Astrocyte (in vitro differentiated cells and primary cell): ENCODE measurements around the gene ABCA12. TPM values are rescaled to one million over a fixed set of nuclear protein-coding genes. Genes with fewer than 3 reads are reported as not detected.

Source experiments
- DNase-seq: peaks from one replicate; pipeline ENCODE4 v3.0.0-alpha.2; 2010; ENCODE audit warnings: low read depth
- FAIRE-seq: peaks from 2 replicates; lab custom pipeline; 2011; peaks lifted over from hg19 to GRCh38; lab: Jason Lieb, UNC
- H2AFZ ChIP-seq: 2 replicates; pipeline ENCODE4 v1.6.0; 2012; ENCODE audit warnings: low read depth, low read length, inconsistent platforms
- H3K27ac ChIP-seq: 2 replicates; pipeline ENCODE4 v1.5.1; 2011; ENCODE audit warnings: low read depth, low read length, inconsistent platforms
- H3K27me3 ChIP-seq: 2 replicates; pipeline ENCODE4 v1.6.0; 2011; ENCODE audit warnings: low read length, inconsistent platforms; ENCODE audit not compliant: insufficient read depth
- H3K36me3 ChIP-seq: 2 replicates; pipeline ENCODE4 v1.5.1; 2011; ENCODE audit warnings: low read length, inconsistent platforms; ENCODE audit not compliant: insufficient read depth
- H3K4me1 ChIP-seq: 2 replicates; pipeline ENCODE4 v1.5.1; 2011; ENCODE audit warnings: low read length, inconsistent platforms; ENCODE audit not compliant: insufficient read depth
- H3K4me2 ChIP-seq: 2 replicates; pipeline ENCODE4 v1.6.0; 2012; ENCODE audit warnings: low read length, inconsistent platforms
- H3K4me3 ChIP-seq: 2 replicates; pipeline ENCODE4 v1.5.1; 2011; ENCODE audit warnings: low read depth, mild to moderate bottlenecking, low read length, inconsistent platforms; ENCODE audit not compliant: insufficient read depth
- H3K79me2 ChIP-seq: 2 replicates; pipeline ENCODE4 v1.6.0; 2012; ENCODE audit warnings: mild to moderate bottlenecking, low read length, inconsistent platforms; ENCODE audit not compliant: insufficient read depth
- H3K9ac ChIP-seq: 2 replicates; pipeline ENCODE4 v1.6.0; 2012; ENCODE audit warnings: mild to moderate bottlenecking, low read length, inconsistent platforms
- H3K9me3 ChIP-seq: 2 replicates; pipeline ENCODE4 v1.5.1; 2012; ENCODE audit warnings: low read depth, mild to moderate bottlenecking, low read length, inconsistent platforms; ENCODE audit not compliant: insufficient read depth
- H4K20me1 ChIP-seq: 2 replicates; pipeline ENCODE4 v1.6.0; 2012; ENCODE audit warnings: low read length, inconsistent platforms; ENCODE audit not compliant: insufficient read depth
- H3K27ac Mint-ChIP-seq: one replicate; pipeline ENCODE4 v1.8.0; 2021; ENCODE audit warnings: mild to moderate bottlenecking, mixed read lengths; ENCODE audit not compliant: unreplicated experiment
- H3K27me3 Mint-ChIP-seq: one replicate; pipeline ENCODE4 v1.8.0; 2021; ENCODE audit warnings: low read depth, mixed read lengths; ENCODE audit not compliant: unreplicated experiment
- H3K36me3 Mint-ChIP-seq: one replicate; pipeline ENCODE4 v1.8.0; 2021; ENCODE audit warnings: low read depth, mixed read lengths; ENCODE audit not compliant: unreplicated experiment
- H3K4me1 Mint-ChIP-seq: one replicate; pipeline ENCODE4 v1.8.0; 2021; ENCODE audit warnings: low read depth, mixed read lengths; ENCODE audit not compliant: unreplicated experiment
- H3K4me3 Mint-ChIP-seq: one replicate; pipeline ENCODE4 v1.8.0; 2021; ENCODE audit warnings: mild to moderate bottlenecking, moderate library complexity, mixed read lengths; ENCODE audit not compliant: unreplicated experiment
- H3K9me3 Mint-ChIP-seq: one replicate; pipeline ENCODE4 v1.8.0; 2021; ENCODE audit warnings: mild to moderate bottlenecking, mixed read lengths; ENCODE audit not compliant: unreplicated experiment
- CTCF ChIP-seq: IDR thresholded peaks from 2 replicates; pipeline ENCODE4 v1.5.1; 2011; ENCODE audit warnings: low read depth, mild to moderate bottlenecking, inconsistent platforms, low read length, moderate library complexity; ENCODE audit not compliant: insufficient read depth
- EZH2 ChIP-seq: IDR thresholded peaks from 2 replicates; pipeline ENCODE4 v1.6.1; 2012; ENCODE audit warnings: mild to moderate bottlenecking, low read length, inconsistent platforms; ENCODE audit not compliant: insufficient read depth
- total RNA-seq: library from RNA; stranded (reverse); gene quantifications from 2 replicates; pipeline ENCODE4 v1.2.1, GENCODE V29; 2021

Gene ABCA12
- total RNA-seq, 1 donor from 2014 or later, result 4.4 TPM

- Mint-ChIP-seq H3K9me3 (peaks cover 3% of the 10 kb centered on the region), H3K27me3 (no peaks in the 10 kb centered on the region), H3K27ac (no peak overlapping the region), H3K4me1 (no peaks in the 10 kb centered on the region), H3K4me3 (no peak overlapping the region), H3K36me3 (no peaks in the 10 kb centered on the region)
- H4K20me1 ChIP-seq, result no peaks in the 10 kb centered on the region
- H3K9me3 ChIP-seq, result no peaks in the 10 kb centered on the region
- H3K27me3 ChIP-seq, result no peaks in the 10 kb centered on the region
- no peak for FAIRE-seq
- no peak overlapping the region for H3K4me3 ChIP-seq
- H3K4me1 ChIP-seq, result no peaks in the 10 kb centered on the region
- no peak overlapping the region for H3K9ac ChIP-seq
- no peaks in the 10 kb centered on the region for H3K79me2 ChIP-seq
- no peaks in the 10 kb centered on the region for H3K36me3 ChIP-seq
- no peak for DNase-seq
- TF ChIP-seq EZH2 (no peak), CTCF (no peak)
- no peak overlapping the region for H2AFZ ChIP-seq
- no peak overlapping the region for H3K4me2 ChIP-seq
- H3K27ac ChIP-seq, result no peak overlapping the region
Observed at GRCh38 chr2:215149486-215149885, 11.1 kb upstream of the ABCA12 start.

GRCh38 chr2:215149060-215149459 is 10.6 kb upstream of the ABCA12 start:
- H3K9me3 ChIP-seq, result no peaks in the 10 kb centered on the region
- H4K20me1 ChIP-seq, result no peaks in the 10 kb centered on the region
- H3K4me1 Mint-ChIP-seq, result no peaks in the 10 kb centered on the region
- no peak overlapping the region for H2AFZ ChIP-seq
- H3K27me3 ChIP-seq, result no peaks in the 10 kb centered on the region
- H3K27ac ChIP-seq, result no peak overlapping the region
- no peaks in the 10 kb centered on the region for H3K36me3 Mint-ChIP-seq
- H3K4me1 ChIP-seq, result no peaks in the 10 kb centered on the region
- TF ChIP-seq CTCF (no peak), EZH2 (no peak)
- DNase-seq (no peak), FAIRE-seq (peak; percentile 20)
- no peak overlapping the region for H3K27ac Mint-ChIP-seq
- peaks cover 3% of the 10 kb centered on the region for H3K9me3 Mint-ChIP-seq
- H3K4me3 ChIP-seq, result no peak overlapping the region
- no peaks in the 10 kb centered on the region for H3K79me2 ChIP-seq
- H3K4me3 Mint-ChIP-seq, result no peak overlapping the region
- no peaks in the 10 kb centered on the region for H3K36me3 ChIP-seq
- no peak overlapping the region for H3K9ac ChIP-seq
- no peak overlapping the region for H3K4me2 ChIP-seq
- no peaks in the 10 kb centered on the region for H3K27me3 Mint-ChIP-seq

GRCh38 chr2:215145611-215146010 is 7.2 kb upstream of the ABCA12 start:
- Histone ChIP-seq H3K4me2 (no peak overlapping the region), H3K36me3 (no peaks in the 10 kb centered on the region), H3K9ac (no peak overlapping the region), H3K79me2 (no peaks in the 10 kb centered on the region), H4K20me1 (no peaks in the 10 kb centered on the region), H3K27me3 (no peaks in the 10 kb centered on the region), H3K9me3 (no peaks in the 10 kb centered on the region), H3K27ac (no peak overlapping the region), H3K4me1 (no peaks in the 10 kb centered on the region), H2AFZ (no peak overlapping the region), H3K4me3 (no peak overlapping the region)
- H3K36me3 Mint-ChIP-seq, result no peaks in the 10 kb centered on the region
- H3K9me3 Mint-ChIP-seq, result no peaks in the 10 kb centered on the region
- DNase-seq (no peak), FAIRE-seq (no peak)
- no peaks in the 10 kb centered on the region for H3K4me1 Mint-ChIP-seq
- no peak overlapping the region for H3K4me3 Mint-ChIP-seq
- H3K27ac Mint-ChIP-seq, result no peak overlapping the region
- TF ChIP-seq EZH2 (no peak), CTCF (no peak)
- H3K27me3 Mint-ChIP-seq, result no peaks in the 10 kb centered on the region
